ENCODE data around the gene NKX6-2.
"Not testable (repeated sequence)": the region's sequence is repeated elsewhere in the genome, so short reads cannot be mapped to it uniquely, and the experiment has no call there.

Gene NKX6-2

DNA sequence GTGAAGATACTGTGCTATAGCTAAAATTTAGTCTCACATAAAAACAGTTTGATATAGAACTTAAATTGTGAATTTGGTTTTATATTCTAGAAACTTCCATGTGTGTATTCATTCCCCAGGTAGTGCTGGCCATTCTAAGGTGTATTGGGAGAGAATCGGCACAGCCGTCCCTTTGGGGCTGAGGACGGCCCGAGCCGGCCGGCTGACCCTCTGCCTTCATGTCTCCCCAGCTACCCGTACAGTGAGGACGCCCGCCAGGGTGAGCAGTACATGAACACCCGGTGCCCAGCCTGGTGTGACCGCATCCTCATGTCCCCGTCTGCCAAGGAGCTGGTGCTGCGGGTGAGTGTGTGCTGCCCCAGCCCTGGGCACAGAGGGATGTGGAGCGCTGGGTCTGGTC is 8.5 kb downstream of the NKX6-2 start:
- no peak for DNase-seq

DNA sequence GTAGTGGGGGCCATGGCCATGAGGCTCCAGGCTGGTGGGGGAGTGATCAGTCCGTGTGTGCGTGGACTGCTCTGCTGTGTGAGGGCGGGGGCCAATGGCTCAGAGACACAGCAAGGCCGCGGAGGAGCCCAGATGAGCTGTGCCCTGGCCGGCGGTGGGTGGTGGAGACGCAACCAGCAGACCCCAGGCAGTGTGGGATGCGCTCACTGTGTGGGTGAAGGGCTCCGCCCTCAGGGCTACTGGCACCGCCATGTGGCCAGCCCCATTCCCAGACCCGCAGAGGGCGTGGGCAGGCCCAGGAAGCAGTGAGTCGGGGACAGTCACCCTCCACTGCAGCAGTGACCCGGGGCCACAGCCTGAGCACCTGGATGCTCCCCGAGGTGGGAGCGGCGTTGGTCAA is 9.1 kb downstream of the NKX6-2 start:
- DNase-seq = no peak

DNA sequence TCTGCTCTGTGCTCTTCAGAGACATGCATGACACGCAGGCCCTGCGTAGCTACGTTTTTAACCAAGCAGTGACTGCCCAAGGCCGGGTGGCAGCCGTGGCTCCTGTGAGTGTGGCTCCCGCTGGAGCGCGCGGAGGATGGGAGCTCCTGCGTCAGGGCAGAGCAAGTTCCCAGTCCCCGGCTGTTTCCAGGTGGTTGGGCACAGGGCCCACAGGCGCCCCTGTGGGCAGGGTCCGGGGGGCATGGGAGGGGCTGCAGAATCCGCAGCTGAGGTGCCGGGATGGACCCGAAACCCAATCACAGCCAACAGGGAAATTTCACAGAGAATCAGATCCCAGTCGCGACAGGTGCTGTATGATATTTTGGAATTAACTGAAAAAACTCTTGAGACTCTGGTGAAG is 9.8 kb downstream of the NKX6-2 start:
- no peak for DNase-seq

DNA sequence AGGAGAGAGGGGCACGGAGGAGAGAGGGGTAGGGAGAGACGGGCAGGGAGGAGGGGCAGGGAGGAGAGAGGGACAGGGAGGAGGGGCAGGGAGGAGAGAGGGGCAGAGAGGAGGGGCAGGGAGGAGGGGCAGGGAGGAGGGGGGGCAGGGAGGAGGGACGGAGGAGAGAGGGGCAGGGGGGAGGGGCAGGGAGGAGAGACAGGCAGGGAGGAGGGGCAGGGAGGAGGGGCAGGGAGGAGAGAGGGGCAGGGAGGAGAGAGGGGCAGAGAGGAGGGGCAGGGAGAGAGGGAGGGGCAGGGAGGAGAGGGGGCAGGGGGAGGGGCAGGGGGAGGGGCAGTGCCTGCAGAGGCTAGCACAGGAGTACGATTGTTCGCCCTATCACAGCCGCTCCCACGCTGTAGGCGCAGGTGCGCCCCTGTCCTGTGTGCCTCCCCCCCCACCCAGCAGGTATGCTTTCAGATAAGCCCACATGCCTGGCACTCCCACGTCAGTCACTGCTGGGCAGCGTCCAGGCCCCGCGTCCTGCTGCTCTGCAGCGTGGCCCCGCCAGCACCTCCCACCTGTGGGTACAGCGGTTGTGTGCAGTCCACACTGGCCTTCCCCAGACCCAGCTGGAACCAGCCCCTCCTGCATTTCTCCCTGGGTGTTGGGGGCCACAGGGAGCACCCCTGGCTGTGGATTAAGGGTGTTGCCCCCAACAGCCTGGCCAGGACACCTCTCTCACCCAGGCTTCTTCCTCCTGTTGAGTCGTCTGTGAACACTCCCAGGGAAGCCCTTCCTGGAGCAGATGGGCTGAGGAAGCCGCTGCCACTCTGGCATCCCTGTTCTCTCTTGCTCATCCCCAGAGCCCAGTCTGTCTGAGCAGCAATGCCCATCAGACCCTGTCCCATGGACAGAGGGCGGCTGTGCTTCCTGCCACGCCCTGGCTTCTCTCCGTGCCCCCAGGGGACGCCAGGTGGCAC is 10.8 kb downstream of the NKX6-2 start:
- no peak for DNase-seq

DNA sequence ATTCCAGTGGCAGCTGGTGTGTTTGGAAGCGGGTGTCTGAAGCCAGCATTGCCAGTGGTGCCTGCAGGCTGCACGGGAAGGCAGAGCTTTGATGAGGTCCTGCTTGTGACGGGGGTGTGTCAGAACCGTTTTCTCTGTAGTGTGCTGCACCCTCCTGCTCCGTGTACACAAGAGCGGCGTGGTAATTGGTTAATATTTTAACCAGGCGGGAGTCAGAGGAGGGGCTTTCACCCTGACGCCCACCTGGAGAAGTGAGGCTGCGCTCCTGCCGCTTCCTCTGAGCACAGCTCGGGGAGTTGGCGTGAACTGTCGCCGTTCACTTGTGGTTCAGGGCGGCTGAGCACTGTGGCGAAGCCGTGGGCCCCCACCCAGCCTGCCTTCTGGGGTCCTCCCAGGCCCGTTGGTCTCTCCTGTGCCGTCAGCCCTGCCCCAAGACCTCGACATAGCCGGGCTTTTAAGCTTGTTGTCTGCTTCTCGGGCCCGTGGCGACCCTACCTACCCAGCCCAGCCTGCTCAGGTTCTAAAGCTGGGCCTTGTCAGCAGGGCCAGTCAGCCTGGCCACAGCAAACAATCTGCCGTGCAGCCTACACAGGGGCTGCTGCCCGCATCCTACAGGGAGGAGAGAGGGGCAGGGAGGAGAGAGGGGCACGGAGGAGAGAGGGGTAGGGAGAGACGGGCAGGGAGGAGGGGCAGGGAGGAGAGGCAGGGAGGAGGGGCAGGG is 11.6 kb downstream of the NKX6-2 start:
- DNase-seq = no peak

DNA sequence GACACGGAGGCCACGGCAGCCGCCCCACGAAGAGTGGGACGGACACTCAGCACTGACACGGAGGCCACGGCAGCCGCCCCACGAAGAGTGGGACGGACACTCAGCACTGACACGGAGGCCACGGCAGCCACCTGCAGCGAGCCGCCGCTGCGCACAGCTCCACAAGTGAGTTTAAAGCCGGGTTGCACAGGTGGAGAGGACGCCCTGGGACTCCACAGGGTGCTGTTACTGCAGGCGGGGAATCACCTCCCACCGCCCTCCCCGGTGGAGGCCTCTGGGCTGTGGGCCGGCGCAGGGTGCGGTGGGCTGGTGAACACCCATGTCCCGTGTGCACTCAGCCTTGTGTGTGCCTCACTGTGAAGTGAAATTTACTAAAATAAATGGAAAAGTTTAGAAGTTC is 13.1 kb downstream of the NKX6-2 start:
- not testable (repeated sequence) for DNase-seq

DNA sequence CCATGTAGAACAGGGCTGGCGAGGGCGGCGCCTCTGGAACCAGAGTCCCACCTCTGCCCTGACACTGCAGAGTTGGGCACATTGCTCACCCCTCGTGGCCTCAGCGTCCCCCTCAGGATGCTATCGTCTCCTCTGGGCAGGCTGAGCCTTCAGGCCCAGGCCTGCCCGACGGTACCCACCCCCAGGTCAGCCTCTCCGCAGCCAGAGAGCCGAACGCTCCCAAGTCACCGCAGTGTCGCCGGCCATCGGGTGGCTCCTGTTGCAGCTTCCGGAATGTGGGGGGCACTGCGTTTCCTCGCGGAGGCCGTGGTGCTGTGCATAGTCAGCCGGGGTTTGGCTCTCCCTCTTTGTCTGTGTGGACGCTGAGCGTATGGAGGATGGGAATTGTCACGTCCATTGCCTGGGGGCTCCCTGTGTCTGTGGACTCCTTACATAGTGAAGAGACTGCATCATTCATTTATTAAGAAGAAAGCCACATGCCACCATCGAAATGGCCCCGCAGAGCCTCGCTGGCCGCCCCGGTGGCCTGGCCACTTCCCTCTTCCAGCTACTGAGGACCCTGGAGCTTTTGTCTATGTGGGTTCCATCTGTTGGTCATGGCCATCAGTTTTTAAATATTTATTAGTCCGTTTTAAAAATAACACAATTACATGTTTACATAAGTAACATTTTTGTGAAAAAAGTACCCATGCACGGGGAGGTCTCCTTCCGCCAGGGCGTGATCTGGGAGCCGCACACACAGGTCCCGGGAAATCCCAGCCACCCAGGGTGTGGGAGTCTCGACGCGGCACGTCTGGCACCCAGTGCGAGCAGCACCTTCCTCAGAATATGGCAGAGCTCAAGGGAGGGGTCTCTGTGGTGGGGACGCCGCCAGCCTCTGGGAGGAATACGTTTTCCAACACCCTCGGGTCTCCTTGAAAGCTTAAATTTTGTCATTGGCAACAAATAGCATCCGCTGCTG is 15.6 kb downstream of the NKX6-2 start:
- no peak for DNase-seq

DNA sequence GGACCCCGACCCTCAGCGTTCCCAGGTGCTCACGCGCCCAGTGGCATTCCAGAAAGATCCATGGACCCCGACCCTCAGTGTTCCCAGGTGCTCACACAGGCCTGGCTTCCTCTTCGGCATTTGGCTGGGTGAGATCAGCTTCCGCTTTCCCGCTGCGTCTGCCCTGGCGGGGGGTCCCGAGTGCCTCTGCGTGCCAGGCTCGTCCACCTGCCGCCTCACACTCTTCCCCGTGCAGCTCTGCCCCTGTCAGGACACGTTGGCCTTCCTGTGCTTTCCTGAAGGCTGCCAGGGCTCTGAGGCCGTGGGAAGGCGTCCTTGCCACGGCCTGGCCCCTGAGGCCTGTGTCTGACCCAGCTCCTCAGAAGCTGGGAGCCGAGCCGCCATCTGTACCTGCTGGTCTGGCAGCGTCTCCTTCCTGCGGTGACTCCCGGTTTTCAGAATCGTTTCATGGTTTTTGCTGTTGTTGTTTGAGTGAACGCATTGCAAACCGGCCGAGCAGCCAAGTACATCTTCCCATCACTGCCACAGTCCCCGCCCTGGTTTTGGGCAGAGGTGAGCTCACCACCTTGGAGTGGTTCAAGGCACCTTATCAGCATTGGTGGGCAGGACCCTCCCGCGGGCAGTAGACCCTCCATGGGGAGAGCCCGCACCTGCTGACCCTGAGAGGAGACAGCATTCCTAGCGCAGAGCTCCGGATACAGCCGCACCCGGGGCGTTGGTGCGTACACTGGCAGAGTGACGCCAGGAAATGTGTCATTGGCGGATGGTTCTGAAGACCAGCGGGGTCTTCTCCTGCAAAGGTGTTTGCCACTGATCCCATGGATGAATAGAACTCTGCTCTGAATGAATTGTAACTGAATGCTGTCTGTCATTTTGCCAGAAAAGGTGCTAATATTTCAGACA is 17.4 kb downstream of the NKX6-2 start:
- no peak for DNase-seq

DNA sequence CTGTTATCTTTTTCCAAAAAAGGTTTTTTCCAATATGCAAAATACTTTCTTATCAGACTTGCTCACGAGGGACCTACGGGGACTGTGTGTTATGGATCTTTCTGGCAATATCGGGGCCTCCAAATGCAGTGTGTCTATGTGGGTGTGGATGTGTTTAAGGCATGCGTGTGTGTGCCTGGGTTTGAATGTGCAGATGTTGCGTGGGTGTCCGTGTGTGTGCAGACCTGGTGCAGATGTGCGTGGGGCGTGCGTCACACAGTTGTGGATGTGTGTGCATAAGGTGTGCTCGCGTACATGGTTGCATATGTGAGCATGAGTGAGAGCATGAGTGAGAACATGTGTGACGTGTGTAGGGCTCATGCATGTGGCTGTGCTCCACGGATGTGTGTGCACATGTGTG is 19.7 kb downstream of the NKX6-2 start:
- no peak for DNase-seq

DNA sequence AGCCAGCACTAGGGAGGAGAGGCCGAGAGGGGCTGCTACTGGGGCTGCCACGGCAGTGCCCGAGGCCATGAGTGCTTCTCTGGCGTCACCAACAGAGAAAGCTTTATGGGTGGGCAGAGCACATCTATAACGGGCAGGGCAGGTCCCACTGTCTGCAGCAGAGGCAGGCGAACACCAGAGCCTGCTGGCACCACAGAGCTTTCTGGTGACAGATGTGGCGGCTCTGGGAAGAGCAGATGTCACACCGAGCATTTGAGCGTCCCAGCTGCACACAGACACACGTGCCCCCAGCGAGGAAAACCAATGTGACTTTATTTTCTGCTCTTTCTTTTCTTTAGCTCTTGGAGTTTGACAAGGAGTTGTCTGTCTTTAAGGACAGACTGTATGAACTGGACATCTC is 20.5 kb downstream of the NKX6-2 start:
- no peak for DNase-seq

DNA sequence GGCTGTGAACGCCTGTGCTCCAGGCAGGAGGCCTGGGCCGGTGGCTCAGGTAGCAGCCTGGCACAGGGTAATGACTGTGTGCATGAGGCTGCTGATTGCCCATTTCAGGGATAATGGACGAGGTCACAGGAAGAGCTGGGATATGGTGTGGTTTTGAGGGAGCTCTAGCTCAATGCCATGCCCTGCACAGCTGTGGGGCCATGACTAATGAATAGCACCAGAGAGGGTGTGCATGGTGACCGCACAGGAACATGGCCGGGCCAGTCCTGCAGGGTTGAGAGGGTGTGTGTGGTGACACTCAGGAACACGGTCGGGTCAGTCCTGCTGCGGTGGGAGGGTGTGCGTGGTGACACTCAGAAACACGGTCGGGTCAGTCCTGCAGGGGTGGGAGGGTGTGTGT is 21.8 kb downstream of the NKX6-2 start:
- DNase-seq = no peak

DNA sequence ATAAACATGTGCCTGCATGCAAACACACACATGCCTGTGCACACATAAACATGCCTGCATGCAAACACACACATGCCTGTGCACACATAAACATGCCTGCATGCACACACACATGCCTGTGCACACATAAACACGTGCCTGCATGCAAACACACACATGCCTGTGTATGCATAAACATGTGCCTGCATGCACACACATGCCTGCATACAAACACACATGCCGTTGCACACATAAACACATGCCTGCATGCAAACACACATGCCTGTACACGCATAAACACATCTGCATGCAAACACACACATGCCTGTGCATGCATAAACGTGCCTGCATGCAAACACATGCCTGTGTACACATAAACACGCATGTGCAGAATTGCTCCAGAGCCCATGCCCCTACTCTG is 22.4 kb downstream of the NKX6-2 start:
- DNase-seq = no peak

DNA sequence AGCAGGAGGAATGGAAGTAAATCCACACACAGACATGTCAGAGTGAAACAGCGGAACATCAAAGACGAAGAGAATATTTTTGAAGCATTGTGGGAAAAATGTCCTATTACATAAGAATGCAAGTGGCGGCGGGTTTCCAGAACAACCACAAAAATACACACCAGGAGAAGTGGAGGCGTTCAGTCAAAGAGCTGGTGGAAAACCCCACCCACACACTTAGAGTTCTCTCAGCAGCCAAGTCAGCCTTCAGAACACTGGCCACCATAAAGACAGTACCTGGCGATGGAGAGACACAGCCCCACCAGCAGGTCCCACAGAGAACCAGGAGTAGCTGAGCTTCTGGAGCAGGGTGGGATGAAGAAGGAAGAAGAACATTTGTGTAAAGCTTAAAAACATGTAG is 23.7 kb downstream of the NKX6-2 start:
- DNase-seq = peak in 3 of 4 experiments; percentile 18 to 54 (median 33)

DNA sequence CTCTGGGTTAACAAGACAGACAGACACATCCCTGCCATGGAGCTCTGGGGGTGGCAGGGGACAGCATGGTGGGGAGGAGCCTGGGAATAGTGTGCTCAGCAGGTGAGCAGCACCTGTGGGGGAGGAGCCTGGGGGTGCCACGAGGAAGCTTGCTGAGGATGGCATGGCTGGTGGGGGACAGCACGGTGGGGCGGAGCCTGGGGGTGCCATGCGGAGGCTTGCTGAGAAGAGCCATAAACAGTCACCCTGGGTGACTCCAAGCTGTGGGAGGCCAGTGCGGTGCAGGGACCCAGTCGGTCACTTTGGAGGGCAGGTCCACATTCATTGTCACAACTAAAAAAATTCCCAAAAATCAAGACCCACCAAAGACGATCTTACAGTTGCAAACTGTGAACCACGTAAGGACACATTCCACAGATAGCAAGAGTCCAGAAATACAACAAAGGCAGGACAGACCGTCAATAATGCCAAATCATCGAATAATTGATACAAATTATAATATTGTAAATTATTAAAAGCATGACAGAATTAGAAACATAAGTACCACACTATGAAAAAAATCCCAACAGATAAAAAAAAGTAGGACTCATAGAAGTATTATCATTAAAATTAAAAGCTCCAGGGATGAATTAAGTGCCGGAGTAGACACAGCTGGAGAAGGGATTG is 24.4 kb downstream of the NKX6-2 start:
- no peak for DNase-seq

DNA sequence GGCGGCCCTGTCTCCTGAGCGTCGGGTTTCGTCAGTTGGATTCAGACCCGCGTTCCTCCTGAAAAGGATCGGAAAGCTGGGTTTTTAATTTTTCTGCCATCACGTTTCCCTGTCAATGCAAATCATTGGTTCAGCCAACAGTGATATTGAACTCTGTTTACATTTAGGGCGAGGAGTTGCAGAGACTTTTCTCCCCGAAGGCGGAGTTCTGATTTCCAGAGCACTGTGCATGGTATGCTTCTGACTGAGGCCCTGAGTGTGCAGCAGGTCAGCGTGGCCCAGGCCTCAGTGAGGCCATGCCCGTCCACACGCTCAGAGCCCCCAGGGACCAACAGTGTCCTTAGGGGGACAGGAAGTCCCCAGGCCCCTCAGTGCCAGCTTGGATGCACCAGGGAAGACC is 27.1 kb downstream of the NKX6-2 start:
- no peak for DNase-seq

DNA sequence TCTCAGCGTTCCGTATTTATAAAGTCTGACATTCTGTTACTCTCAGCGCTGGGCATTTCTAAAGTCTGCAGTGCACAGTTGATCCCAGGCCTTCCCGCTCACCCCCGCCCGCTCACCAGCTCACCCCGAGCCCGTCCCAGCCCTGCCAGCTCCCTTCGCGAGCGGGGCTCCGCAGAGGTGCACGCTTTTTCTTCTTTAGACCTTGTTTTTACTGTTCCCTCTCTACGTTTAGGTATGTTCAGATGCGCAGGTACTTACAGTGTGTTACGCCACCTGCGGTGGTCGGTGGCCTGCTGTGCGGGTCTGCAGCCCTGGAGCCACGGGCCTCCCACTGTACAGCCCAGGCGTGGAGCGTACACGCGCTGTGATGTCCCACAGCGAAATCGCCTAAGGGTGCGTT is 28.8 kb downstream of the NKX6-2 start:
- DNase-seq = no peak

DNA sequence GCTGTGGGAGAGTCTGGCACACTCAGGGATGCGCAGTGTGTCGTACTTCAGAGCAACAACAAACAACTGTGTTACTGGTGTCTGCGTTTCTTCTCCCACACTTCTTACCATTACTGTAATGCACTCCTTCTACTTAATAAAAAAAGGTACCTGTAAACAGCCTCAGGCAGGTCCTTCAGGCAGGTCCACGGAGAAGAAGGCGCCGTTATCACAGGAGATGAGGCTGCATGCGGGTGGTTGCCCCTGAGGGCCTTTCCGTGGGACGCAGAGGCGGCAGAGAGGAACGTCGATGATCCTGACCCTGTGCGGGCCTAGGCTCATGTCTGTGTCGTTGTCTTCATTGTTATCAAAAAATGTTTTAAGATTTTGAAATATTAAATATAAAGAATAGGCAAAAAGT is 29.4 kb downstream of the NKX6-2 start:
- DNase-seq = no peak

DNA sequence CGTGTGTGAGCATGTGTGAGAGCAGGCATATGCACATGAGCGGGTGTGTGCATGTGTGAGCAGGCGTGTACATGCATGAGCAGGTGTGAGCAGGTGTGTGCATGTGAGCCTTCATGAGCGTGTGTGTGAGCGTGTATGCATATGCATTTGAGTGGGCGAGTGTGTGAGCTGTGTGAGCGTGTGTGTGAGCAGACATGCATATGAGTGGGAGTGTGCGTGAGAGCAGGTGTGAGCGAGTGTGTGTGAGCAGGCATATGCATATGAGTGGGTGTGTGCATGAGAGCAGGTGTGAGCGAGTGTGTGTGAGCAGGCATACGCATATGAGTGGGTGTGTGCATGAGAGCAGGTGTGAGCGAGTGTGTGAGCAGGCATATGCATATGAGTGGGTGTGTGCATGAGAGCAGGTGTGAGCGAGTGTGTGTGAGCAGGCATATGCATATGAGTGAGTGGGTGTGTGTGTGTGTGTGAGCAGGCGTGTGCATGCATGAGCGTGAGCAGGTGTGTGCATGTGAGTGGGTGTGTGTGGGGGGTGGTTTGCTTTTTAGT is 30.7 kb downstream of the NKX6-2 start:
- DNase-seq = no peak

DNA sequence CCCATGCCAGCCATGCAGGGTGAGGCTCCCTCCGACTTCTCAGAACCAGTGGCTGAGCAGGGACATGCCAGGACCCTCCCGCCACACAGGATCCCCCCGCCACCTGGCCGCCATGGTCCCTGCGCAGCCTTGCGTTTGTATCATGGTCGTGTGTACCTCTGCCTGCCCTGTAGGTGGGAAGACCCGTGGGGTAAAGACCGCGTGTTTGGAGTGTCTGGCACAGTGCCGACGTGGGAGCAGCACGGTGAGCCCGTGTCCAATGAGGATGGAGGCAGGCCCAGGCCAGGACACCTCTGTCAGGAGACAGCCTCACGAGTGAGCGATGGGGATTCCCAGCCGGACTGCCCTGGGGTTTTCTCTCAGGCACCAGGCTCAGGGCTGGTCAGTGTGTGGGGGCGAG is 31.9 kb downstream of the NKX6-2 start:
- DNase-seq = no peak

DNA sequence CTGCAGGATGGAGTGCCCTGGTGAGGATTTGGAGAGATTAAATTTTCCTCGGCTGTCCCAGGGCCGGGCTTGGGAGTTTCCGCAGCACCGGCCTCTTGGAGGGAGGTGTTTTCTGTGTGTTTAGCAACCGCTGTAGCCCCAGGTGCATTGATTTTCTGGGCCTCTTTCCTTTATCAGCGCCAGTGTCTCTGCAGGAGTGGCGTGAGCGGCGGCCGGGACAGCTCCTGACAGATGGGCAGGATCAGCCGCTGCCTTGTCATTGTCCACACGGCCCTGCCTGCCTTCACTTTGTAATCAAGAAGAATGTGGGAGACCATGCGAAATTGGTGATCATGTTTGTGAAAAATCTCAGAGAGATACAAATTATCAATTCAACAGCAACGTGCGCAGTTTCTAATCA is 32.4 kb downstream of the NKX6-2 start:
- DNase-seq = no peak

DNA sequence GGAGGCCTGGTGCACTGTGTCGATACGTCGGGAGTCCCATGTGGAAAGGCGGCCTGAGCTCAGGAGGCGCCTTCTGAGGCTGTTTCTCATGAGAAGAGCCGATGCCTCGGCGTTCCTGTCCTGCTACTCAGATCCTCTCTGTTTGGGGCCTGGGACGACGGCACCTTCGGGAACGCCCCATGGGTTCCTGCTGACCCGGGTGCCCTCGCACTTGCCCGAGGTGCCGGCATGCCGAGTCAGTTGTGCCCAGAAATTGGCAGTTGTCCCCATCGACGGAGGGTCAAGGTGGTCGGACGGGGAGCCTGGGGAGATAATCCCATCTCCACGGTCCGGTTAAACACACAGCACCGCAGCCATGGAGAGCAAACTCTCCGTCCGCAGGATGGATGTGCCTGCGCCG is 33.0 kb downstream of the NKX6-2 start:
- no peak for DNase-seq
